SK-N-SH (cell line): Measurements from ENCODE around the gene PPME1. TPM values are rescaled to one million over a fixed set of nuclear protein-coding genes. Genes with fewer than 3 reads are reported as not detected.
A peak's percentile ranks its signal among the peaks of the same experiment; 100 is the strongest.

ENCODE experiments used
- CTCF ChIA-PET: fragments of 300-600, 350-600 bp; formaldehyde crosslinking; extraction: SDS; loops from one replicate; lab custom pipeline; 2021; lab: Yijun Ruan, JAX
- POLR2A ChIA-PET: fragments of 350-600 bp; sonication (Branson Sonifier 250); formaldehyde crosslinking; extraction: SDS; loops from one replicate; lab custom pipeline; 2020; ENCODE audit warnings: antibody characterized with exemption, inconsistent platforms; lab: Yijun Ruan, JAX
- DNase-seq: peaks from one replicate; pipeline ENCODE4 v3.0.0; 2012
- H2AFZ ChIP-seq: fragments of 200-600 bp; sonication (generic); 2 replicates; pipeline ENCODE4 v1.8.1; 2016; ENCODE audit warnings: antibody characterized with exemption, mild to moderate bottlenecking, low read depth
- H3F3A ChIP-seq: fragments of 200-600 bp; sonication (generic); replicated peaks from 2 replicates; pipeline ENCODE3; 2016; ENCODE audit warnings: antibody characterized with exemption, mild to moderate bottlenecking; ENCODE audit not compliant: insufficient read depth
- H3K27ac ChIP-seq, 2 experiments: fragments of 200-500 bp in 1 of 2; fragments of 200-600 bp in 1 of 2; sonication (Bioruptor generic) in 1 of 2; sonication (generic), shearing (Covaris generic) in 1 of 2; 2 replicates each; pipeline versions ENCODE4 v1.5.1 to v1.6.1; 2014 to 2016; ENCODE audit warnings: low read depth in 2 of 2, inconsistent platforms in 1 of 2, low read length in 1 of 2, mild to moderate bottlenecking in 1 of 2, mixed read lengths in 1 of 2
- H3K27me3 ChIP-seq: fragments of 200-600 bp; sonication (generic), shearing (Covaris generic); 2 replicates; pipeline ENCODE4 v1.6.1; 2016; ENCODE audit warnings: mixed run types; ENCODE audit not compliant: insufficient read depth
- H3K36me3 ChIP-seq, 2 experiments: fragments of 200-500 bp in 1 of 2; fragments of 200-600 bp in 1 of 2; sonication (Bioruptor generic) in 1 of 2; sonication (generic) in 1 of 2; replicated peaks in 1 of 2; 2 replicates each; pipeline versions ENCODE3 to v1.5.1; 2014 to 2016; ENCODE audit warnings: low read length in 1 of 2, mild to moderate bottlenecking in 1 of 2; ENCODE audit not compliant: insufficient read depth in 2 of 2, control insufficient read depth in 1 of 2
- H3K4me1 ChIP-seq, 2 experiments: fragments of 200-500 bp in 1 of 2; fragments of 200-600 bp in 1 of 2; sonication (Bioruptor generic) in 1 of 2; sonication (generic), shearing (Covaris generic) in 1 of 2; 2 replicates each; pipeline versions ENCODE4 v1.5.1 to v1.6.1; 2014 to 2016; ENCODE audit warnings: low read depth in 1 of 2, low read length in 1 of 2, mixed run types in 1 of 2; ENCODE audit not compliant: insufficient read depth in 2 of 2, control insufficient read depth in 1 of 2
- H3K4me2 ChIP-seq: fragments of 200-600 bp; sonication (generic), shearing (Covaris generic); 2 replicates; pipeline ENCODE4 v1.6.1; 2017; ENCODE audit warnings: mixed run types
- H3K4me3 ChIP-seq, 2 experiments: fragments of 200-500 bp in 1 of 2; fragments of 200-600 bp in 1 of 2; sonication (Bioruptor generic) in 1 of 2; sonication (generic), shearing (Covaris generic) in 1 of 2; 2 replicates each; pipeline versions ENCODE4 v1.5.1 to v1.8.1; 2014 to 2016; ENCODE audit warnings: low read depth in 2 of 2, inconsistent platforms in 1 of 2, low read length in 1 of 2, mild to moderate bottlenecking in 1 of 2, mixed read lengths in 1 of 2, moderate library complexity in 1 of 2
- H3K79me2 ChIP-seq: fragments of 200-600 bp; sonication (generic); 2 replicates; pipeline ENCODE4 v1.8.1; 2017; ENCODE audit warnings: mild to moderate bottlenecking; ENCODE audit not compliant: insufficient read depth
- H3K9ac ChIP-seq: fragments of 200-600 bp; sonication (generic); 2 replicates; pipeline ENCODE4 v1.6.1; 2017; ENCODE audit warnings: mixed run types
- H3K9me2 ChIP-seq: fragments of 200-600 bp; sonication (generic); 2 replicates; pipeline ENCODE4 v1.6.1; 2017; ENCODE audit warnings: mixed run types
- H3K9me3 ChIP-seq: fragments of 200-600 bp; sonication (generic); 2 replicates; pipeline ENCODE4 v1.6.1; 2017; ENCODE audit warnings: mixed run types, mild to moderate bottlenecking, moderate library complexity
- H4K20me1 ChIP-seq: fragments of 200-600 bp; sonication (generic); 2 replicates; pipeline ENCODE4 v1.6.1; 2017; ENCODE audit warnings: mild to moderate bottlenecking, mixed run types; ENCODE audit not compliant: insufficient read depth
- CHD2 ChIP-seq: fragments of 150-350 bp; IDR thresholded peaks from 2 replicates; pipeline ENCODE4 v1.6.1; 2018; ENCODE audit warnings: low read length; ENCODE audit not compliant: partially characterized antibody
- EP300 ChIP-seq, 2 experiments: IDR thresholded peaks; 2 replicates each; pipeline versions ENCODE4 v1.4.0 to v1.6.1; 2012; ENCODE audit warnings: borderline replicate concordance in 1 of 2, low read depth in 1 of 2, low read length in 1 of 2
- EZH2phosphoT487 ChIP-seq: fragments of 200-600 bp; sonication (generic); IDR thresholded peaks from 2 replicates; pipeline ENCODE4 v1.6.1; 2017; ENCODE audit warnings: low read depth, mixed run types, mild to moderate bottlenecking, antibody characterized with exemption, moderate library complexity, borderline replicate concordance
- FOSL2 ChIP-seq: IDR thresholded peaks from 2 replicates; pipeline ENCODE4 v1.4.0; 2012; ENCODE audit warnings: low read depth, mild to moderate bottlenecking, moderate library complexity, borderline replicate concordance
- FOXM1 ChIP-seq: IDR thresholded peaks from 2 replicates; pipeline ENCODE4 v1.4.0; 2012; ENCODE audit warnings: low read depth, mild to moderate bottlenecking
- GABPA ChIP-seq: IDR thresholded peaks from 2 replicates; pipeline ENCODE4 v1.4.0; 2012; ENCODE audit warnings: low read depth, mild to moderate bottlenecking
- JUND ChIP-seq: IDR thresholded peaks from 2 replicates; pipeline ENCODE4 v1.4.0; 2012
- MXI1 ChIP-seq: IDR thresholded peaks from 2 replicates; pipeline ENCODE4 v1.6.1; 2012; ENCODE audit warnings: mild to moderate bottlenecking, low read depth, low read length, improper control_type of control experiment
- NFIC ChIP-seq: IDR thresholded peaks from 2 replicates; pipeline ENCODE4 v1.4.0; 2012; ENCODE audit warnings: borderline replicate concordance
- NRF1 ChIP-seq: IDR thresholded peaks from 2 replicates; pipeline ENCODE4 v1.6.1; 2012; ENCODE audit warnings: low read depth, mild to moderate bottlenecking, low read length
- RAD21 ChIP-seq: IDR thresholded peaks from 2 replicates; pipeline ENCODE4 v1.6.1; 2012; ENCODE audit warnings: mild to moderate bottlenecking, low read length
- RCOR1 ChIP-seq: fragments of 150-350 bp; IDR thresholded peaks from 2 replicates; pipeline ENCODE4 v1.6.1; 2017; ENCODE audit warnings: antibody characterized with exemption, low read length
- RXRA ChIP-seq: IDR thresholded peaks from 2 replicates; pipeline ENCODE4 v1.4.0; 2012; ENCODE audit warnings: low read depth, mild to moderate bottlenecking, borderline replicate concordance
- SIN3A ChIP-seq: IDR thresholded peaks from 2 replicates; pipeline ENCODE4 v1.6.1; 2012; ENCODE audit warnings: low read depth, mild to moderate bottlenecking, low read length, moderate library complexity, borderline replicate concordance
- WGBS: methylation state at CpG from one replicate; pipeline ENCODE4 v1.1.6; 2017; ENCODE audit warnings: low lambda C conversion rate; 5-methylcytosine and 5-hydroxymethylcytosine counted together
- polyA plus RNA-seq, 3 experiments: library from polyadenylated mRNA; depleted of rRNA; stranded (reverse); fragments of >200 nt; gene quantifications; 2 replicates each; pipeline ENCODE4 v1.2.3, GENCODE V29; 2012
- TF ChIP-seq, protein P1 (sequence below): IDR thresholded peaks from 2 replicates; pipeline ENCODE4 v1.4.0; 2012; ENCODE audit warnings: low read depth
- TF ChIP-seq, protein P2 (sequence below): fragments of 200-600 bp; sonication (generic); IDR thresholded peaks from 2 replicates; pipeline ENCODE4 v1.6.1; 2017; ENCODE audit warnings: antibody characterized with exemption, mild to moderate bottlenecking, moderate library complexity
- TF ChIP-seq, protein P3 (sequence below): IDR thresholded peaks from 2 replicates; pipeline ENCODE4 v1.4.0; 2012; ENCODE audit warnings: low read depth, borderline replicate concordance
- TF ChIP-seq, protein P4 (sequence below): fragments of 150-350 bp; IDR thresholded peaks from 2 replicates; pipeline ENCODE4 v1.6.1; 2017; ENCODE audit warnings: antibody characterized with exemption, low read length, low read depth, borderline replicate concordance
- TF ChIP-seq, protein P5 (sequence below): fragments of 150-350 bp; IDR thresholded peaks from 2 replicates; pipeline ENCODE4 v1.6.1; 2016; ENCODE audit warnings: mild to moderate bottlenecking, low read depth, low read length

The PPME1 gene
- polyA plus RNA-seq, 1 of the 3 experiments (the other 2 are of a cell fraction), result 107 TPM

DNA sequence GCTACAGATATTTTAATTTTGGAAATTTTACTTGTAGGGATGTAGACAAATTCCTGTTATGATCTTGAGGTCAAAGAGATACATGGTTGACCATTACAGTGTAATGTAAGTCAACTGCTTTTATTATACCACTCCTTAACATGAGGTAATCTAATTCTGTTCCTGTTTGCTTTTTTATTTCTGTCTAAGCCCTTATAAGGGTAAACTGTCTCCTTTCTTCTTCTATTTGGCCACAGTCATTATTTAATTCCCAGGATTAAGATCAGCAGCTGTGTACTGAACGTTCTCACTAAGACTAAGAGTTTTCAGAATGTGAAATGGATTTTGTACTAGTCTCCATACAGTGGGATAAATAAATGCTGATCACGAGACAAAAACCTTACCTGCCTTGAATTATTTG, 33.1 kb upstream of the PPME1 start:
- H4K20me1 ChIP-seq, result no peaks in the 10 kb centered on the region
- ChIA-PET POLR2A (no interaction called here), CTCF (no interaction called here)
- WGBS, result 32% methylated on average over 2 of the region's 2 CpGs
- peaks cover 34% of the 10 kb centered on the region for H3F3A ChIP-seq
- peak overlapping the region; percentile 52 for H3K4me2 ChIP-seq
- peaks cover 10 to 13% of the 10 kb centered on the region in 2 experiments for H3K36me3 ChIP-seq
- peak overlapping the region; percentile 21; the same call in 1 of the 2 replicates for H2AFZ ChIP-seq
- no peak overlapping the region for H3K4me3 ChIP-seq
- H3K27ac ChIP-seq, result peak overlapping the region; percentile 89 to 96
- H3K9ac ChIP-seq, result peak overlapping the region; percentile 61
- peaks cover 7% of the 10 kb centered on the region; the same call in 1 of the 2 replicates for H3K79me2 ChIP-seq
- no peak for DNase-seq
- H3K4me1 ChIP-seq, result peaks cover 11 to 50% of the 10 kb centered on the region in 2 experiments
- H3K27me3 ChIP-seq, result no peaks in the 10 kb centered on the region
- TF ChIP-seq NFIC, result no peak
- TF ChIP-seq NRF1, result no peak
- TF ChIP-seq, protein P1, sequence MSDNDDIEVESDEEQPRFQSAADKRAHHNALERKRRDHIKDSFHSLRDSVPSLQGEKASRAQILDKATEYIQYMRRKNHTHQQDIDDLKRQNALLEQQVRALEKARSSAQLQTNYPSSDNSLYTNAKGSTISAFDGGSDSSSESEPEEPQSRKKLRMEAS, result no peak
- no peak for TF ChIP-seq EP300 (IDR thresholded peaks at IDR 0.05; ENCODE audit: borderline replicate concordance in 1 of 2, low read depth in 1 of 2, low read length in 1 of 2)
- no peak for TF ChIP-seq MXI1
- no peak for TF ChIP-seq GABPA
- no peak for TF ChIP-seq FOSL2
- TF ChIP-seq SIN3A, result no peak
- no peak for TF ChIP-seq EZH2phosphoT487
- TF ChIP-seq RXRA, result no peak
- no peak for TF ChIP-seq FOXM1
- TF ChIP-seq, protein P2, sequence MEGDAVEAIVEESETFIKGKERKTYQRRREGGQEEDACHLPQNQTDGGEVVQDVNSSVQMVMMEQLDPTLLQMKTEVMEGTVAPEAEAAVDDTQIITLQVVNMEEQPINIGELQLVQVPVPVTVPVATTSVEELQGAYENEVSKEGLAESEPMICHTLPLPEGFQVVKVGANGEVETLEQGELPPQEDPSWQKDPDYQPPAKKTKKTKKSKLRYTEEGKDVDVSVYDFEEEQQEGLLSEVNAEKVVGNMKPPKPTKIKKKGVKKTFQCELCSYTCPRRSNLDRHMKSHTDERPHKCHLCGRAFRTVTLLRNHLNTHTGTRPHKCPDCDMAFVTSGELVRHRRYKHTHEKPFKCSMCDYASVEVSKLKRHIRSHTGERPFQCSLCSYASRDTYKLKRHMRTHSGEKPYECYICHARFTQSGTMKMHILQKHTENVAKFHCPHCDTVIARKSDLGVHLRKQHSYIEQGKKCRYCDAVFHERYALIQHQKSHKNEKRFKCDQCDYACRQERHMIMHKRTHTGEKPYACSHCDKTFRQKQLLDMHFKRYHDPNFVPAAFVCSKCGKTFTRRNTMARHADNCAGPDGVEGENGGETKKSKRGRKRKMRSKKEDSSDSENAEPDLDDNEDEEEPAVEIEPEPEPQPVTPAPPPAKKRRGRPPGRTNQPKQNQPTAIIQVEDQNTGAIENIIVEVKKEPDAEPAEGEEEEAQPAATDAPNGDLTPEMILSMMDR, result no peak
- TF ChIP-seq RAD21, result no peak
- no peak for TF ChIP-seq RCOR1
- no peaks in the 10 kb centered on the region for H3K9me2 ChIP-seq
- H3K9me3 ChIP-seq, result no peaks in the 10 kb centered on the region

DNA sequence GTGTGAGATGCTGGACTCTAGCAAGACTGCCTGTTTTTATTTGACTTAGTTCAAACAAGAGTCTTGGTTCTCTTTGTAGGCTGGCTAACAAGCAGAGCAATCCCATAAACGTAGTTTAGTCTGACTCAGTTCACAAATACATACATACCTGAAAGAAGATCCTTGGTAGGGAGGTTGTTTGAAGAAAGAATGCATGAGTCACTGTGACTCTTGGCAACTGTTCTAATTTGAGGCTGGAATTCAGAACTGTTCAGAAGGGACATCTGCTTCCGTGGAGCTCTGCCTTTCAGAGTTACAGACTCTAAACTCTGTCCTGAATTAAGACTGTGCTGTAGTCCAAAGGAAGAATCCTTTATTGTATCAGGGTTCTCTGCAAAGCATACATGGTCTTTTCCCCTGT, 32.5 kb upstream of the PPME1 start:
- Histone ChIP-seq H3K79me2 (peaks cover 7% of the 10 kb centered on the region; the same call in 1 of the 2 replicates), H3K9me2 (no peaks in the 10 kb centered on the region), H3K4me1 (peaks cover 11 to 45% of the 10 kb centered on the region in 2 experiments), H3K9ac (peak overlapping the region; percentile 61), H3K9me3 (no peaks in the 10 kb centered on the region), H3K36me3 (peaks cover 5 to 13% of the 10 kb centered on the region in 2 experiments), H2AFZ (0 out of 2 replicates have a peak overlapping the region, but pooled peaks have one; percentile 21), H3K27ac (peak overlapping the region; percentile 89 to 96), H3K27me3 (no peaks in the 10 kb centered on the region), H3K4me3 (peak overlapping the region in 1 of 2 experiments; percentile 1; a peak in 1 of 4 replicates), H3F3A (peaks cover 30% of the 10 kb centered on the region), H3K4me2 (peak overlapping the region; percentile 52), H4K20me1 (no peaks in the 10 kb centered on the region)
- 3% methylated on average over 2 of the region's 2 CpGs for WGBS
- POLR2A ChIA-PET, result no interaction called here
- no peak for DNase-seq
- CTCF ChIA-PET, result no interaction called here
- TF ChIP-seq CHD2 (no peak), RCOR1 (no peak), RXRA (peak; percentile 68; the same call in 1 of the 2 replicates), FOXM1 (peak; percentile 84; the same call in 1 of the 2 replicates), NFIC (peak; percentile 94), JUND (peak; percentile 95)
- TF ChIP-seq, protein P3, sequence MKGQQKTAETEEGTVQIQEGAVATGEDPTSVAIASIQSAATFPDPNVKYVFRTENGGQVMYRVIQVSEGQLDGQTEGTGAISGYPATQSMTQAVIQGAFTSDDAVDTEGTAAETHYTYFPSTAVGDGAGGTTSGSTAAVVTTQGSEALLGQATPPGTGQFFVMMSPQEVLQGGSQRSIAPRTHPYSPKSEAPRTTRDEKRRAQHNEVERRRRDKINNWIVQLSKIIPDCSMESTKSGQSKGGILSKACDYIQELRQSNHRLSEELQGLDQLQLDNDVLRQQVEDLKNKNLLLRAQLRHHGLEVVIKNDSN, result no peak
- TF ChIP-seq, protein P4, sequence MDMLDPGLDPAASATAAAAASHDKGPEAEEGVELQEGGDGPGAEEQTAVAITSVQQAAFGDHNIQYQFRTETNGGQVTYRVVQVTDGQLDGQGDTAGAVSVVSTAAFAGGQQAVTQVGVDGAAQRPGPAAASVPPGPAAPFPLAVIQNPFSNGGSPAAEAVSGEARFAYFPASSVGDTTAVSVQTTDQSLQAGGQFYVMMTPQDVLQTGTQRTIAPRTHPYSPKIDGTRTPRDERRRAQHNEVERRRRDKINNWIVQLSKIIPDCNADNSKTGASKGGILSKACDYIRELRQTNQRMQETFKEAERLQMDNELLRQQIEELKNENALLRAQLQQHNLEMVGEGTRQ, result no peak
- TF ChIP-seq, protein P2, result no peak
- TF ChIP-seq, protein P1, result peak; percentile 69
- TF ChIP-seq, protein P5, sequence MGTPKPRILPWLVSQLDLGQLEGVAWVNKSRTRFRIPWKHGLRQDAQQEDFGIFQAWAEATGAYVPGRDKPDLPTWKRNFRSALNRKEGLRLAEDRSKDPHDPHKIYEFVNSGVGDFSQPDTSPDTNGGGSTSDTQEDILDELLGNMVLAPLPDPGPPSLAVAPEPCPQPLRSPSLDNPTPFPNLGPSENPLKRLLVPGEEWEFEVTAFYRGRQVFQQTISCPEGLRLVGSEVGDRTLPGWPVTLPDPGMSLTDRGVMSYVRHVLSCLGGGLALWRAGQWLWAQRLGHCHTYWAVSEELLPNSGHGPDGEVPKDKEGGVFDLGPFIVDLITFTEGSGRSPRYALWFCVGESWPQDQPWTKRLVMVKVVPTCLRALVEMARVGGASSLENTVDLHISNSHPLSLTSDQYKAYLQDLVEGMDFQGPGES, result no peak
